ENCODE measurements around the gene LRFN3. TPM values are rescaled to one million over a fixed set of nuclear protein-coding genes. Genes with fewer than 3 reads are reported as not detected.
"Not testable (repeated sequence)": the region's sequence is repeated elsewhere in the genome, so short reads cannot be mapped to it uniquely, and the experiment has no call there.

LRFN3 gene
- total RNA-seq = 7.7 TPM

GRCh38 chr19:35935911-35936737 is at the start of gene LRFN3:
TSS of gene LRFN3 (plus strand) at chr19:35936374. CDS start at chr19:35939426, 3,052 bp downstream.
- FAIRE-seq = no peak

DNA sequence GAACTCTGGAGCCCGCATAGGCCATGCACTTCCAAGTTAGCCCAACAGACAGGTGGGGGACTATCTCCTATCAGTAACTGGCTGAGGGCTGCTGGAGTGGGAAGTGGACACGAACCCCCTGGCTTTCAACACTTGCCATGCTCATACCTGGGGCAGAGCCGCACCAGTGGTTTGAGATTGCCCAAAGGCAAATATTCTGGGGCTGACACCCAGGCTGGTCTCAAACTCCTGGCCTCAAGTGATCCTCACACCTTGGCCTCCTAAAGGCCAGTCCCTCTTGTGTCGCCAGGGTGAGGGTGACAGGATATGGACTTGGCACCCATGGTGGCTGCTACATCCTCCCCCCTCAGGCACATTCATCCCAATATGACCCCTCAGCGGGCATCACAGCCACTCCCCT is 49.0 kb upstream of the LRFN3 start:
- FAIRE-seq (no peak), DNase-seq (ENCODE audit: low spot score in 2 of 2) (no peak)

More at GRCh38 chr19:35935911-35936737, at the start of gene LRFN3:
- DNase-seq (ENCODE audit: low spot score in 2 of 2) = peak; percentile 86 to 89

GRCh38 chr19:35888398-35888797 is 47.8 kb upstream of the LRFN3 start:
- DNase-seq (ENCODE audit: low spot score in 2 of 2) (no peak), FAIRE-seq (no peak)

DNA sequence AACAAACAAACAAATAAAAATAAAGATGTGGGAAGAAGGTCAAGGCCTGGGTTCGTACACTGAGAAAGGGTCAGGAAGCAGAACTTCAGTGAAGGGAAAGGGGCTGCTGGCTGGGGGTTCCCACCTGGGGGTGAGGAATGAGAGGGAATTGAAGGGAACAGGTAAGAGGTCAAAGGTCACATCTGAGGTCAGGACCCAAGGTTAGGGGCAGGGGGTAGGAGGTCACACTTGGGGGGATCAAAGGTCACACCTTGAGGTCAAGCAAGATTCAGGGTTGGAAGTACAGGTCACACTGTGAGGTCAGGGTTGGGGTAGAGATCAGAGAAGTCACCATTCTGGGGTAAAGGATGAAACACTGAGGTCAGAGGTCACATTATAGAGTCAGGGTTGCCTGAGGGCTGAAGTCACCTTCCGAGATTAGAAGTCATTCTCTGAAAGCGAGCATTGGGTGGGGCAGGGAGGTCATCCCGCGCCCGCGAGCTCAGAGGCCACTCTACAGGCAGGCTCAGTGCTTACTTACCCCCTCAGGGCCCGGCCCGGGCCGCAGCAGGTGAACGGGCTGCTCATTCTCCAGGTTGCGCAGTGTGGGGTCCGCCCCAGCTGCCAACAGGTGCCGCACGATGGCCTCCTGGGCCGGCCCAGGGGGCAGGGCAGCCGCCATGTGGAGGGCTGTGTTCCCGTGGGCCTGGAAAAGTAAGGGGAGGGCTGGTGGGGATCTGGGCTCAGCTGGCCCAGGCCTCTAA is 46.6 kb upstream of the LRFN3 start:
- no peak for DNase-seq (ENCODE audit: low spot score in 2 of 2)
- FAIRE-seq = no peak

DNA sequence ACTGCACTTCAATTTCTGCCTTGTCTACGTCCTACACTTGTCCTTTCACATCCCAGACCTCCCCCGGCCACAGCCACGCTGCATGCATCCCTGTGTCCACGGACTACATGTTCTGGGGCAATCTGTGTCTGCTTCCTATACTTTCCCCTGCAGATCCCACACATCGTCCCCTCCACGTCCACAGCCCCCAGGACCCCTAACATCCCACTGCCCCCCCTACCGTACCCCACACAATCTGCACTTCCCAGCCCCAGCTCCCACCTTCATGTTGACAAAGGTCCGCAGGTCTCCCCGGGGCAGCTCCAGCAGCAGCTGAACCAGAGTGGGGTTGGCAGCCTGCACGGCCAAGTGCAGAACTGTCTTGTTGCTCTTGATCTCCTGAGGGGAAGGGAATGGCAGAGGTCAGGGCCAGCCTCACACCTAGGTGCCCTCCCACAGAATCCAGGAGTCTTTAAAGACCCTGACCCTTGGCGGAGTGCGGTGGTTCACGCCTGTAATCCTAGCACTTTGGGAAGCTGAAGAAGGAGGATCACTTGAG is 46.0 kb upstream of the LRFN3 start:
- no peak for DNase-seq (ENCODE audit: low spot score in 2 of 2)

GRCh38 chr19:35891819-35892218 is 44.4 kb upstream of the LRFN3 start:
- FAIRE-seq; DNase-seq (ENCODE audit: low spot score in 2 of 2): not testable (repeated sequence)

More for the DNA sequence above, 46.0 kb upstream of the LRFN3 start:
- FAIRE-seq = no peak

GRCh38 chr19:35894342-35894741 is 41.8 kb upstream of the LRFN3 start:
- DNase-seq (ENCODE audit: low spot score in 2 of 2) (no peak), FAIRE-seq (no peak)

DNA sequence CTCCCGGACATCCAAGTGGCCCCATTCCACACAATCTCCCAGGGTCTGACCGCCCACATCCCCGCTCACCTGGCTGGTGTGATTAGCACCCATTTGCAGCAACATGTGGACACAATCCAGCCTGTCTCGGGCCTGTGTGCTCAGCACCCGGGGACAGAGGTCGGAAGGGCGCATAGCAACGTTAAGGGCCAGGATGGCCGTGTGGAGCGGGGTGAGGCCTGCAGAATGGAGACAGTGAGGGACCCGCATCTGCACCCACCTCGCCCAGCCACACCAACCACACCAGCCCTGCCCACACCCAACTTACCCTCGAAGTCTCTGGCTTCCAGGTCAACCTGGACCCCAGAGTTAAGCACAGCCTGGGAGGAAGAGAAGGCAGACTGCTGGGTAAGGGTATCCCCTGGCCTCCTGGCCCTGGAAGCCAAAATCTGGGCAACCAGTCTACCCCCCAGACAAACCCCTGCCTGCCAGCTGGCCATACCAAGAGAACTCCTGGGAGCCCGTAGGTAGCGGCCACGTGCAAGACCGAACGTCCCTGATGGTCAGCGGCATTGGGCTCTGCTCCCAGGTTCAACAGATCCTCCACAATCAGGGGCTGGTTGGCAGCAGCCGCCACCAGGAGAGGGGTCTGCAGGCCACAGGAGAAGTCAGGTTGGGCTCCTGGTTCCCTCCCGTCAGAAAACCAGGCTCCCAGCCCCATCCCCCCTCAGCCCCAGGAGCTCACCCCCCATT is 40.1 kb upstream of the LRFN3 start:
- FAIRE-seq (no peak), DNase-seq (ENCODE audit: low spot score in 2 of 2) (no peak)

DNA sequence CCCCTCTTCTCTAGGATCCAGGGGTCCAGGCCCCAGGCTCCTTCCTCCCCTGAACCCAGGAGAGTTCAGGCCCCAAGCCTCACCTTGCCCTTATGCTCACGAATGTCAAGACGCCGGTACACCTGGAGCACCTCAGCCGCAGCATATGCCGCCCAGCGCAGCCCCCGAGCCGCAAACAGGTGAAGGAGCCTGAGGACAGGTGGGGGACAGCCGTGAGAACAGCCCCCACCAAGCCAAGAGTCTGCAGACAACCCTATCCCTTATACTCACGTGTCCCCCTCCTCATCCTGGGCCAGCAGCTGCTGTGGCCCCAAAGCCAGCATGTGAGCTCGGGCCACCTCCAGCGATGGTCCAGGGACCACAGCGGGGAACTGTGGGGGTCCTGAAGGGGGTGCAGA is 39.5 kb upstream of the LRFN3 start:
- no peak for FAIRE-seq

DNA sequence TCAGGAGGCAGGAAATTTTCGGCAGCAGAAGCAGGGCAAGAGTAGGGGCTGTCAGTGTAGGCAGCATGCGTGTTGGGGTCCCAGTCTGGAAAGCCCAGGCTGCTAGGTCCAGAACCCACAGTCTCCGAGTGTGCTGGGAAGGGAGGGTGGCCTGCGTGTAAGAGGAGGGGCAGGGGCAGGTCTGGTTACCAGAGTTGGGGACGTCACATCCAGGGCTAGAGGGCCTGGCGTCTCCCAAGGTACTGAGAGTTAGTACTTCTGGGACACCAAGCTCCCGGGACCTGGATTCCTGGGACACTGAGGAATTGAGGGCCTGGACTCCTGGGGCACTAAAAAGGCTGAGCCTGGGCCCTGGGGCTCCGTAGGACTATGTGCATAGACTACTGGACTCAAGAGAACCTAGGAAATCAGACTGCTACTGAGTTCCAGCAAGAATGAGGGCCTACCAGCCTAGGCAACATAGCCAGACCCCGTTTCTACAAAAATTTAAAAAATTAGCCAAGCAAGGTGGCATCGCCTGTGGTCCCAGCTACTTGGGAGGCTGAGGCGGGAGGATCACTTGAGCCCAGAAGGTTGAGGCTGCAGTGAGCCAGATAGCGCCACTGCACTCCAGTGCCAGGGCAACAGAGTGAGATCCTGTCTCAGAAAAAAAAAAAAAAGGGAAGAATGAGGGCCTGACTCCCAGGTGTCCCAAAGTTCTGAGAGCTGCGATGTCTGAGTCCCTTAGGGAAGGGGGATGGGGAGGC is 38.3 kb upstream of the LRFN3 start:
- DNase-seq (ENCODE audit: low spot score in 2 of 2) (no peak), FAIRE-seq (no peak)

More for the DNA sequence above, 39.5 kb upstream of the LRFN3 start:
- no peak for DNase-seq (ENCODE audit: low spot score in 2 of 2)

- FAIRE-seq (no peak), DNase-seq (ENCODE audit: low spot score in 2 of 2) (no peak)
Observed at GRCh38 chr19:35898499-35898809, 37.7 kb upstream of the LRFN3 start.

DNA sequence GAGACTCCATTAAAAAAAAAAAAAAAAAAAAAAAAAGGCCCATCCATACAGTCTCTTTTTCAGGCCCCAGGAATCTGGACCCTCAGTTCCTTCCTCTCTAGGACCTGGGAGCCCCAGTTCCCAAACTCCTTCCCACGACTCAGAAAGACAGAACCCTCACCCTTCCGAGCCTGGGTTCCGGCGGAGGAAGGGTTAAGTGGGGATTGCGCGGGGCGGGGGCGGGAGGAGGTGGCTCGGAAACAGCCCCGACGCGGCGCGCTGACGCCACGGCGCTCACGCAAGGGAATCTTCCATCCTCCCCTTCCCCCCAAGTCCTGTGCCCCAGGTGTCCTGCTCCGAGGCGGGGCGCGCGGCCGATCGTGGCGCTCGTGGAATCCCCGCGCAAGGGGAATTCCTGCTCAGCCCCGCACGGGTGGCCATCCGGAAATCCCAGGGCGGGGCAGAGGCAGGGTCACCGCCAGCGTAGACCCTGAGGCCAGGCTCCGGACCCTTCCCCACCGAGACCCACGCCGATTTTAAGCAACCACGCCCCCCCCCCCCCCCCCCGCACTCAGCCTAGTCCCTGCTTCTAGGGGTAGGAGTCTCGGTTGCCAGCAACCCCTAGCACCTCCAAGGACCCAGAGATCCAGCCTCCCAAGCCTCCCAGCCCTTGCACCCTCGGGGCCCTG is 36.5 kb upstream of the LRFN3 start:
- DNase-seq (ENCODE audit: low spot score in 2 of 2) (peak; percentile 79 to 88), FAIRE-seq (no peak)

- FAIRE-seq = no peak
- no peak for DNase-seq (ENCODE audit: low spot score in 2 of 2)
Observed at GRCh38 chr19:35901055-35901644, 35.0 kb upstream of the LRFN3 start.

- FAIRE-seq = no peak
- DNase-seq (ENCODE audit: low spot score in 2 of 2) = no peak
Observed at GRCh38 chr19:35901854-35902661, 34.1 kb upstream of the LRFN3 start, which contains the start of gene HCST. TSS of gene HCST (plus strand) at chr19:35902529. CDS start at chr19:35902594, 65 bp downstream.

DNA sequence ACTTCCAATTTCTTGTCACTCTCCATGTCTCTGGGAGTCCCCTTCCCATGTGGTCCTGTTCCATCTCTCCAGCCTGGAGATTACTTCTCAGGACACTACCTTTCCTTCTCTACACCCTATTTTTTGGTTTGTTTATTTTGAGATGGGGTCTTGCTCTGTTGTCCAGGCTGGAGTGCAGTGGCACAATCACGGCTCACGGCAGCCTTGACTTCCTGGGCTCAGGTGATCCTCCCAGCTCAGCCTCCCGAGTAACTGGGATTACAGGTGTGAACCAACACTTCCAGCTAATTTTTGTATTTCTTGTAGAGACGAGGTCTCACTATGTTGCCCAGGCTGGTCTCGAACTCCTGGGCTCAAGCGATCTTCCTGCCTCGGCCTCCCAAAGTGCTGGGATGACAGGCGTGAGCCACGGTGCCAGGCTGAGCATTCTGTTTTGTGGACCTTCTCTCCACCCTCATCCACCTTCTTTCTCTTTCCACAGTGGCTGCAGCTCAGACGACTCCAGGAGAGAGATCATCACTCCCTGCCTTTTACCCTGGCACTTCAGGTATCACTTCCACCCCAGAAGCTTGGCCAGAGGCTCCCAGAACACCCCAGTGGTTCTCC is 33.2 kb upstream of the LRFN3 start:
- DNase-seq (ENCODE audit: low spot score in 2 of 2) (no peak), FAIRE-seq (no peak)

- DNase-seq (ENCODE audit: low spot score in 2 of 2) (peak in 1 of 2 donors; percentile 61), FAIRE-seq (no peak)
Observed at GRCh38 chr19:35903550-35904179, 32.5 kb upstream of the LRFN3 start.

- no peak for FAIRE-seq
- no peak for DNase-seq (ENCODE audit: low spot score in 2 of 2)
Observed at GRCh38 chr19:35904311-35905068, 31.7 kb upstream of the LRFN3 start.
